Mesenchymal stem cell (in vitro differentiated cells and primary cell): Measurements from ENCODE around the gene FKBP14.

Experiments used
- DNase-seq: peaks from one replicate; pipeline ENCODE4 v3.0.0-alpha.2; 2013
- H2AFZ ChIP-seq: one replicate; pipeline ENCODE4 v1.6.1; 2013; ENCODE audit warnings: low read depth, mild to moderate bottlenecking, control low read depth, inconsistent platforms, low read length, moderate library complexity
- H2AK5ac ChIP-seq: 2 replicates; pipeline ENCODE4 v1.6.1; 2013; ENCODE audit warnings: low read length, moderate library complexity, mild to moderate bottlenecking, inconsistent platforms; ENCODE audit not compliant: severe bottlenecking
- H2BK120ac ChIP-seq: one replicate; pipeline ENCODE4 v1.6.1; 2013; ENCODE audit warnings: low read depth, mild to moderate bottlenecking, inconsistent platforms, low read length, moderate library complexity
- H2BK12ac ChIP-seq, 2 experiments: one replicate each; pipeline ENCODE4 v1.6.1; 2013; ENCODE audit warnings: inconsistent platforms in 2 of 2, low read length in 2 of 2, mild to moderate bottlenecking in 2 of 2, moderate library complexity in 2 of 2, control low read depth in 1 of 2
- H2BK15ac ChIP-seq: one replicate; pipeline ENCODE4 v1.6.1; 2013; ENCODE audit warnings: mild to moderate bottlenecking, low read depth, inconsistent platforms; ENCODE audit not compliant: poor library complexity, severe bottlenecking
- H2BK5ac ChIP-seq: 2 replicates; pipeline ENCODE4 v1.6.1; 2013; ENCODE audit warnings: low read depth, mild to moderate bottlenecking, low read length, control low read depth, inconsistent platforms; ENCODE audit not compliant: poor library complexity, severe bottlenecking
- H3K14ac ChIP-seq, 2 experiments: one replicate each; pipeline ENCODE4 v1.6.1; 2013; ENCODE audit warnings: inconsistent platforms in 2 of 2, low read length in 2 of 2, control low read depth in 1 of 2, mild to moderate bottlenecking in 1 of 2, moderate library complexity in 1 of 2
- H3K18ac ChIP-seq, 2 experiments: one replicate each; pipeline ENCODE4 v1.6.1; 2013; ENCODE audit warnings: inconsistent platforms in 2 of 2, low read length in 2 of 2, control low read depth in 1 of 2, low read depth in 1 of 2, mild to moderate bottlenecking in 1 of 2
- H3K23ac ChIP-seq, 2 experiments: one replicate each; pipeline ENCODE4 v1.6.1; 2013; ENCODE audit warnings: inconsistent platforms in 2 of 2, low read length in 2 of 2, mild to moderate bottlenecking in 2 of 2, moderate library complexity in 2 of 2, control low read depth in 1 of 2
- H3K27ac ChIP-seq: 2 replicates; pipeline ENCODE4 v1.5.1; 2013; ENCODE audit warnings: mild to moderate bottlenecking, moderate library complexity, low read length, control low read depth, inconsistent platforms; ENCODE audit not compliant: poor library complexity, severe bottlenecking
- H3K27me3 ChIP-seq, 2 experiments: 2 replicates each; pipeline versions ENCODE4 v1.6.1 to v1.7.0; 2013; ENCODE audit warnings: low read length in 2 of 2, mild to moderate bottlenecking in 2 of 2, moderate library complexity in 2 of 2, control low read depth in 1 of 2, inconsistent platforms in 1 of 2; ENCODE audit not compliant: control insufficient read depth in 1 of 2, insufficient read depth in 1 of 2
- H3K36me3 ChIP-seq, 2 experiments: 2 replicates each; pipeline versions ENCODE4 v1.6.1 to v1.7.0; 2013; ENCODE audit warnings: low read length in 2 of 2, control low read depth in 1 of 2, inconsistent platforms in 1 of 2, low read depth in 1 of 2, mild to moderate bottlenecking in 1 of 2; ENCODE audit not compliant: insufficient read depth in 2 of 2, control insufficient read depth in 1 of 2
- H3K4ac ChIP-seq, 2 experiments: one replicate each; pipeline ENCODE4 v1.6.1; 2013; ENCODE audit warnings: inconsistent platforms in 2 of 2, low read length in 2 of 2, mild to moderate bottlenecking in 2 of 2, moderate library complexity in 2 of 2, control low read depth in 1 of 2, low read depth in 1 of 2
- H3K4me1 ChIP-seq: 2 replicates; pipeline ENCODE4 v1.6.1; 2013; ENCODE audit warnings: low read depth, low read length, control low read depth; ENCODE audit not compliant: control insufficient read depth, insufficient read depth
- H3K4me2 ChIP-seq: 2 replicates; pipeline ENCODE4 v1.6.1; 2013; ENCODE audit warnings: low read length, mild to moderate bottlenecking, inconsistent platforms; ENCODE audit not compliant: poor library complexity, severe bottlenecking
- H3K4me3 ChIP-seq, 2 experiments: 2 replicates each; pipeline versions ENCODE4 v1.5.1 to v1.7.0; 2013; ENCODE audit warnings: low read length in 2 of 2, mild to moderate bottlenecking in 2 of 2, control low read depth in 1 of 2, low read depth in 1 of 2; ENCODE audit not compliant: insufficient read depth in 1 of 2
- H3K79me1 ChIP-seq: replicated peaks from 2 replicates; pipeline ENCODE4 v1.6.1; 2013; ENCODE audit warnings: mild to moderate bottlenecking, control low read depth, low read length, inconsistent platforms; ENCODE audit not compliant: poor library complexity, severe bottlenecking
- H3K9ac ChIP-seq: 2 replicates; pipeline ENCODE4 v1.7.0; 2013; ENCODE audit warnings: mild to moderate bottlenecking, low read length, moderate library complexity
- H3K9me3 ChIP-seq: 2 replicates; pipeline ENCODE4 v1.7.0; 2013; ENCODE audit warnings: mild to moderate bottlenecking, low read length; ENCODE audit not compliant: control insufficient read depth
- H4K8ac ChIP-seq: one replicate; pipeline ENCODE4 v1.6.1; 2013; ENCODE audit warnings: inconsistent platforms, mild to moderate bottlenecking, low read length, moderate library complexity
- H4K91ac ChIP-seq: one replicate; pipeline ENCODE4 v1.6.1; 2013; ENCODE audit warnings: mild to moderate bottlenecking, low read length, inconsistent platforms
- WGBS: methylation state at CpG from one replicate; pipeline ENCODE4 v1.1.7; 2013; ENCODE audit warnings: mixed read lengths; 5-methylcytosine and 5-hydroxymethylcytosine counted together

FKBP14 gene

GRCh38 chr7:30003098-30003497, 23.4 kb downstream of the FKBP14 start:
- Histone ChIP-seq H3K27ac (no peak overlapping the region), H3K4me2 (no peak overlapping the region), H3K14ac (no peak overlapping the region), H4K8ac (no peak overlapping the region), H3K36me3 (no peaks in the 10 kb centered on the region), H2BK5ac (no peak overlapping the region), H3K9me3 (no peaks in the 10 kb centered on the region), H3K23ac (no peak overlapping the region), H3K79me1 (no peaks in the 10 kb centered on the region), H2BK120ac (no peak overlapping the region), H4K91ac (no peak overlapping the region), H3K9ac (no peak overlapping the region), H3K4me3 (no peak overlapping the region), H3K4me1 (no peaks in the 10 kb centered on the region), H2AFZ (no peak overlapping the region), H3K27me3 (no peaks in the 10 kb centered on the region), H3K18ac (no peak overlapping the region), H2BK15ac (no peak overlapping the region), H2BK12ac (no peak overlapping the region), H2AK5ac (no peak overlapping the region), H3K4ac (no peak overlapping the region)
- 62% methylated on average over 4 of the region's 6 CpGs for WGBS
- no peak for DNase-seq

- Histone ChIP-seq H4K8ac (no peak overlapping the region), H3K79me1 (peaks cover 3% of the 10 kb centered on the region), H3K18ac (no peak overlapping the region), H2BK15ac (no peak overlapping the region), H2AFZ (no peak overlapping the region), H3K27me3 (no peaks in the 10 kb centered on the region), H3K4me1 (no peaks in the 10 kb centered on the region), H2BK120ac (no peak overlapping the region), H3K14ac (no peak overlapping the region), H3K4me2 (no peak overlapping the region), H2BK5ac (no peak overlapping the region), H4K91ac (no peak overlapping the region), H3K9me3 (no peaks in the 10 kb centered on the region), H3K23ac (no peak overlapping the region), H2AK5ac (no peak overlapping the region), H3K4ac (no peak overlapping the region), H3K9ac (no peak overlapping the region), H3K27ac (no peak overlapping the region), H3K36me3 (no peaks in the 10 kb centered on the region), H2BK12ac (no peak overlapping the region), H3K4me3 (no peak overlapping the region)
- no peak for DNase-seq
- no CpG with 5 or more reads among the region's 2 CpGs for WGBS
Observed at GRCh38 chr7:30001998-30002397, 24.5 kb downstream of the FKBP14 start.

GRCh38 chr7:29998489-29998888, 28.0 kb downstream of the FKBP14 start:
- Histone ChIP-seq H3K36me3 (no peaks in the 10 kb centered on the region), H4K91ac (no peak overlapping the region), H4K8ac (no peak overlapping the region), H2AFZ (no peak overlapping the region), H3K4me1 (no peaks in the 10 kb centered on the region), H2BK120ac (no peak overlapping the region), H3K18ac (no peak overlapping the region), H2BK12ac (no peak overlapping the region), H3K23ac (no peak overlapping the region), H2BK5ac (no peak overlapping the region), H2BK15ac (no peak overlapping the region), H3K4me2 (no peak overlapping the region), H3K4ac (no peak overlapping the region), H3K9ac (no peak overlapping the region), H2AK5ac (no peak overlapping the region), H3K27me3 (no peaks in the 10 kb centered on the region), H3K79me1 (peaks cover 3% of the 10 kb centered on the region), H3K14ac (no peak overlapping the region), H3K9me3 (peaks cover 10% of the 10 kb centered on the region), H3K27ac (no peak overlapping the region), H3K4me3 (no peak overlapping the region)
- DNase-seq: no peak

- no peak overlapping the region for H4K8ac ChIP-seq
- no peak overlapping the region for H2BK5ac ChIP-seq
- no peak overlapping the region for H3K4me2 ChIP-seq
- no peak overlapping the region for H3K4me3 ChIP-seq
- no peak overlapping the region for H4K91ac ChIP-seq
- H2AFZ ChIP-seq: no peak overlapping the region
- H2BK15ac ChIP-seq: no peak overlapping the region
- H3K14ac ChIP-seq: no peak overlapping the region
- H3K4me1 ChIP-seq: no peaks in the 10 kb centered on the region
- no peak overlapping the region for H2BK120ac ChIP-seq
- no peak overlapping the region for H3K9ac ChIP-seq
- H3K79me1 ChIP-seq: peaks cover 7% of the 10 kb centered on the region
- no peak overlapping the region for H2BK12ac ChIP-seq
- H3K9me3 ChIP-seq: peaks cover 16% of the 10 kb centered on the region
- no peak overlapping the region for H3K23ac ChIP-seq
- H3K27me3 ChIP-seq: no peaks in the 10 kb centered on the region
- peaks cover 0 to 2% of the 10 kb centered on the region in 2 experiments for H3K36me3 ChIP-seq
- no peak overlapping the region for H3K4ac ChIP-seq
- no peak overlapping the region for H2AK5ac ChIP-seq
- no peak overlapping the region for H3K27ac ChIP-seq
- H3K18ac ChIP-seq: no peak overlapping the region
- DNase-seq: no peak
Observed at GRCh38 chr7:29996321-29996720, 30.2 kb downstream of the FKBP14 start.
